ENCODE measurements around the gene SMARCD3.

Gene SMARCD3

DNA sequence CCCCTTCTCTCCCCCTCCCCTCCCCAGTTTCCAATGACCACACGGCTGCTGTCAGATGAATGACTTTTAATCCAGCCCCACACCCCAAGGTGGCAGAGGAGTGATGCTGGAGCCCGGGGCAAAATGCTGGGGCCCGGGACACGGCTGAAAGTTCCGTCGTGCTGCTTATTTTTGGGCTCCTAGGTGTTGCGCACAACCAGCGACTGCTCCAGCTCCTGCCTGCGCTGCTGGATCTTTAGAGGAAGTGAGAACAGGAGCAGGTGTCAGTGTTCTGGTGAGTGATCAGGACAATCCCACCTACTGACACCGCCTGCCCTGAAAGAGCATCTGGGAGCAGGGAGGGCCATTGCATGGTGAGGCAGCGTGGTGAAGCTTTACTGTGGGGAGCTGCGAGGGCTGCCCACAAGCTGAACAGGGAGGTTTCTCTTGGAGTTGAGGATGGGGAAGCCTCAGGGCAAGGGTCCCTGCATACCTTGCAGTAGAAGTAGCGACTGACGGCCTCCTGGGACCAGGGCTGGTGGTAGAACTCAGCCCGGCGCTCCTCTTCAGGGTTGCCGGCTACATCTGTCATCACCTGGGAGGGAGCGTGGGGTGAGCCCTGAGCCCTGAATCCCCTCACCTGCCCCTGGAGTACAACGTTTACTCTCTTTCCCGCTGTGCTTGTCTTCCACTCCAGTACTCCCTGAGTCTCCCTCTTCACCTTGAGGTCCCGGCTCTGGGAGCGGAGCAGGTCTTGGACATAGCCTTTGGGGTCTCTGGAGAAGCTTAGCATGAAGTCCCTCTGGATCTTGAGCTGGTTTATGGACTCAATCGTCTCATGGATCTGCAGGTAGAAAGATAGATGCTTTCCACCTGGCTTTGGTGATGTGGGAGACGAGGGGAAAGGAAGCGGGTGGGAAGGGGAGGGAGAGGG is 9.3 kb downstream of the SMARCD3 start:
- in situ Hi-C loops (cut with HindIII; ENCODE audit: low sequenced_read_pairs): no loop called here

DNA sequence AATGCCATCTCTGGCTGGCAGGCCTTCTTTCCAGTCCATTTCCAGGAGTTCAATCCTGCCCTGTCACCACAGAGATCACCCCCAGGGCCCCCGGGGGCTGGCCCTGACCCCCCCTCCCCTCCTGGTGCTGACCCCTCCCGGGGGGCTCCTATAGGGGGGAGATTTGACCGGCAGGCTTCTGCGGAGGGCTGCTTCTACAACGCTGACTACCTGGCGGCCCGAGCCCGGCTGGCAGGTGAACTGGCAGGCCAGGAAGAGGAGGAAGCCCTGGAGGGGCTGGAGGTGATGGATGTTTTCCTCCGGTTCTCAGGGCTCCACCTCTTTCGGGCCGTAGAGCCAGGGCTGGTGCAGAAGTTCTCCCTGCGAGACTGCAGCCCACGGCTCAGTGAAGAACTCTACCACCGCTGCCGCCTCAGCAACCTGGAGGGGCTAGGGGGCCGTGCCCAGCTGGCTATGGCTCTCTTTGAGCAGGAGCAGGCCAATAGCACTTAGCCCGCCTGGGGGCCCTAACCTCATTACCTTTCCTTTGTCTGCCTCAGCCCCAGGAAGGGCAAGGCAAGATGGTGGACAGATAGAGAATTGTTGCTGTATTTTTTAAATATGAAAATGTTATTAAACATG is 10.2 kb downstream of the SMARCD3 start:
- in situ Hi-C loops (cut with HindIII; ENCODE audit: low sequenced_read_pairs): no loop called here

DNA sequence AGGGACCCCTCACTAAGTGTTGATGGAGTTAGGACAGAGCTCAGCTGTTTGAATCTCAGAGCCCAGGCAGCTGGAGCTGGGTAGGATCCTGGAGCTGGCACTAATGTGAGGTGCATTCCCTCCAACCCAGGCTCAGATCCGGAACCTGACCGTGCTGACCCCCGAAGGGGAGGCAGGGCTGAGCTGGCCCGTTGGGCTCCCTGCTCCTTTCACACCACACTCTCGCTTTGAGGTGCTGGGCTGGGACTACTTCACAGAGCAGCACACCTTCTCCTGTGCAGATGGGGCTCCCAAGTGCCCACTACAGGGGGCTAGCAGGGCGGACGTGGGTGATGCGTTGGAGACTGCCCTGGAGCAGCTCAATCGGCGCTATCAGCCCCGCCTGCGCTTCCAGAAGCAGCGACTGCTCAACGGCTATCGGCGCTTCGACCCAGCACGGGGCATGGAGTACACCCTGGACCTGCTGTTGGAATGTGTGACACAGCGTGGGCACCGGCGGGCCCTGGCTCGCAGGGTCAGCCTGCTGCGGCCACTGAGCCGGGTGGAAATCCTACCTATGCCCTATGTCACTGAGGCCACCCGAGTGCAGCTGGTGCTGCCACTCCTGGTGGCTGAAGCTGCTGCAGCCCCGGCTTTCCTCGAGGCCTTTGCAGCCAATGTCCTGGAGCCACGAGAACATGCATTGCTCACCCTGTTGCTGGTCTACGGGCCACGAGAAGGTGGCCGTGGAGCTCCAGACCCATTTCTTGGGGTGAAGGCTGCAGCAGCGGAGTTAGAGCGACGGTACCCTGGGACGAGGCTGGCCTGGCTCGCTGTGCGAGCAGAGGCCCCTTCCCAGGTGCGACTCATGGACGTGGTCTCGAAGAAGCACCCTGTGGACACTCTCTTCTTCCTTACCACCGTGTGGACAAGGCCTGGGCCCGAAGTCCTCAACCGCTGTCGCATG is 11.0 kb downstream of the SMARCD3 start:
- in situ Hi-C loops (cut with HindIII; ENCODE audit: low sequenced_read_pairs): no loop called here

DNA sequence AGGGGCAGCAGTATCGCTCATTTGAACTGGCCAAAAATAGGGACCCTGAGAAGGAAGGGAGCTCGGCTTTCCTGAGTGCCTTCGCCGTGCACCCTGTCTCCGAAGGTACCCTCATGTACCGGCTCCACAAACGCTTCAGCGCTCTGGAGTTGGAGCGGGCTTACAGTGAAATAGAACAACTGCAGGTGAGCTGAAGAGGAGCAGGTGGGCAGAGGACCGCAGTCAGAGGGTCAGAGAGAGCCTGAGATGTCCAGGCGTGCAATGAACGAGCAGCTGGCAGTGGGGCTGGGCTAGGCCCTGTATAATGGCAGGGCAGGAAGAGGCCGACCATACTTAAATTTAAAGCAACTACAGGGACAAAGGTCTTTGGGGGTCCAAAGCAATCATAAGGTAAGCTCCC is 12.1 kb downstream of the SMARCD3 start:
- in situ Hi-C loops (cut with HindIII; ENCODE audit: low sequenced_read_pairs): no loop called here

DNA sequence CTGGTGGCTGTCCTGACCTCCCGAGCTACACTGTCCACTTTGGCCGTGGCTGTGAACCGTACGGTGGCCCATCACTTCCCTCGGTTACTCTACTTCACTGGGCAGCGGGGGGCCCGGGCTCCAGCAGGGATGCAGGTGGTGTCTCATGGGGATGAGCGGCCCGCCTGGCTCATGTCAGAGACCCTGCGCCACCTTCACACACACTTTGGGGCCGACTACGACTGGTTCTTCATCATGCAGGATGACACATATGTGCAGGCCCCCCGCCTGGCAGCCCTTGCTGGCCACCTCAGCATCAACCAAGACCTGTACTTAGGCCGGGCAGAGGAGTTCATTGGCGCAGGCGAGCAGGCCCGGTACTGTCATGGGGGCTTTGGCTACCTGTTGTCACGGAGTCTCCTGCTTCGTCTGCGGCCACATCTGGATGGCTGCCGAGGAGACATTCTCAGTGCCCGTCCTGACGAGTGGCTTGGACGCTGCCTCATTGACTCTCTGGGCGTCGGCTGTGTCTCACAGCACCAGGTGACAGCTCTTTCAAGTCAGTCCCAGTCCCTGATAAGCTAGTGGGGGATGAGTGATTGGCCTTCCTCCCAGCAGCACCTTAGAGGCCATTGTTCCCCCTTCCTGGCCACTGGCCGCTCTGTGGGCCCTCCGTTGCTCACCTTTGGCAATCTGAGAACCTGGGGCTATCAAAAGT is 13.3 kb downstream of the SMARCD3 start:
- in situ Hi-C loops (cut with HindIII; ENCODE audit: low sequenced_read_pairs): no loop called here

DNA sequence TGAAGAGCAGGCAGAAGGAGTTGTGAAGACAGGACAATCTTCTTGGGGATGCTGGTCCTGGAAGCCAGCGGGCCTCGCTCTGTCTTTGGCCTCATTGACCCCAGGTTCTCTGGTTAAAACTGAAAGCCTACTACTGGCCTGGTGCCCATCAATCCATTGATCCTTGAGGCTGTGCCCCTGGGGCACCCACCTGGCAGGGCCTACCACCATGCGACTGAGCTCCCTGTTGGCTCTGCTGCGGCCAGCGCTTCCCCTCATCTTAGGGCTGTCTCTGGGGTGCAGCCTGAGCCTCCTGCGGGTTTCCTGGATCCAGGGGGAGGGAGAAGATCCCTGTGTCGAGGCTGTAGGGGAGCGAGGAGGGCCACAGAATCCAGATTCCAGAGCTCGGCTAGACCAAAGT is 14.7 kb downstream of the SMARCD3 start:
- in situ Hi-C loops (cut with HindIII; ENCODE audit: low sequenced_read_pairs): no loop called here

DNA sequence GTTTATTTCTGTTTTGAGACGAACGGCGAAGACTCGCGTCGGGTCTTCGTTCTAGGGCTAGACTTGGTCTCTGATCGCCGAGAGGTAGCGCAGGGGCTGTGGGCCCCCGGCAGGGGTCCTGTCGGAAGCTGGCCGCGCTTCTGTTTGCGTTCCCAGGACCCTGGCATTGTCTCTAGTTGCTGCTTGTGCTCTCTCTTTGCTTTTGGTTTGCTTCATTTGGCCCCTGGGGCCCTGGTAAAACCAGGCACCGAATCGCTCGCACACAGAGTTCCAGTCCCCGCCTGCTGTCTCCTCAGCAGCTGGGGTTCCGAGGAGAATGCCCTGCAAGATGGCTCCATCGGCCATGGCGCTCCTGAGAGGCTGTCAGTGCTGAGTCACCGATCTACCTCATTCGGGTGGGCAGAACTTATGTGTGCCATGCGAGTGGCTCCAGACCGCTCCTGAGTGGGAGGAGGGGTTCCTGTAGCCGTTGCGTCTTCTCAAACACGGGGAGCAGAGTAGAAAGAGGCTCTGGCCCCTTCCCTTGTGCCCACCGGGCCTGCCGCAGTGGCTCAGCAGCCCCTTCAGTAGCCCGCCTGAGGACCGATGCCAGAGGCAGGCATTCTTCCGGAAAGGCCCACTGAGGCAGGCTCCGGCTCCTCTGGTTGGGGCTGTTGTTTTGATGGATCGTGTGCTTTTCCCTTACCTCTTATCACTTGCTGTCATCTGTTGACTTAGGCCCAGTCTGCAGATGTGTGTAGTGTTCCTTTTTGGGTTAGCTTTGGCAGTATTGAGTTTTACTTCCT is 15.4 kb downstream of the SMARCD3 start:
- in situ Hi-C loops (cut with HindIII; ENCODE audit: low sequenced_read_pairs): no loop called here

DNA sequence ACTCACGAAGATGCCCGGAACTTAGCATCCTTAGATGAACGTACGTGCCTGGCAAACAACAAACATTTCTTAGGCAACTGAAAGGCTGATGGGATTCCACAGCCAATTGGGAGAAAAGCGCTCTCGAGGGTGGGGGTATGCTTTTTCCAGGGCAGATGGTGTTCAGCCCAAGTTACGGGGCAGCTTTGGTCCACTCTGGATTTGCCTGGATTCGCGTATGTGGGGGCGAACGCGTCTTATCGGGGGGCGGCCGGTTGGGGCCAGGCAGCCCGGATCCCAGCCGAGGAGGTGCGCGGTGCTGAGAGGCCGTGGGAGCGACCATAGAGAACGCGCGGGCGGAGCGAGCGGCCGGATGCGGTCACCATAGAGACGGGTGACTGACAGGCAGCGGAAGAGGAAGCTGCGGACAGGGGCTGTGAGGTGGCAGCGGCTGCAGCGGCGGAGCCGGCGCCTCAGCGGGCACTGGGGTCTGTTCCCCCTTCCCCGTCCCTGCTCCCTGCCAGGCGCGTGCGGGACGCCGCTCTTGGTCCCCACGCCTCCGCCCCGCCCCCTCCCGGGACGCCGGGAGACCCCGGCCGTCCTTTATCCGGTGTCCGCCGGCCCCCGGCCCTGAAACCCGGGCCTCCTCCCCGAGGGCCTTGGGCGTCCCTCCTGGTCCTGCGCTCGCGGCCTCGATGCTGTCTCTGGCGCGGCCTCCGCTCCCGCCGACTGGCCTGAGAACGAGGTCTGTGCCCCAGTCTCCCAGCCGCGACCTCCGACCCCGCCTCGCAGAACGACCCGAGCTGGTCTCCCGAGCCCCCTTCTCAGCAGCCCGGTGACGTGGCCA is 16.2 kb downstream of the SMARCD3 start, which contains the start of gene CHPF2:
TSS of gene CHPF2 (plus strand) at position 393 of the 826 bp plus-strand sequence. CDS start 1,529 bp downstream, outside the sequence.
- in situ Hi-C loops (cut with HindIII; ENCODE audit: low sequenced_read_pairs): no loop called here

DNA sequence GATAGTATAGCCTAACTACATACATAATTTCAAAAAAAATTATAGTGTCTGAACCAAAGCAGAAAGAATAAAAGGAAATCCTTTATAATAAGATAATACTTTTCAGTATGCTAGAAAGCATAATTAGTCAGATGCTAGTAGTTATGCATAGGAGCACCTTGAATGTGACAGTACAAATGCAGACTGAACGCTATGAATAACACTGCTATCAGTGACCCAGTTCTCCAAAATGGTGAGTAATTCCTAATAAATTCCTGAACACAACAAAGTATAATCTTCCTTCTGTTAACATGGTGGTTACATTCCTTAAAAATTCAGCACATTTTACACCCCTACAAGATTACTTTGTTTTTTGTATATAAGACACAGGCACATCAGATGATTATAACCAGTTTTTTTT is 17.4 kb downstream of the SMARCD3 start:
- in situ Hi-C loops (cut with HindIII; ENCODE audit: low sequenced_read_pairs): no loop called here

DNA sequence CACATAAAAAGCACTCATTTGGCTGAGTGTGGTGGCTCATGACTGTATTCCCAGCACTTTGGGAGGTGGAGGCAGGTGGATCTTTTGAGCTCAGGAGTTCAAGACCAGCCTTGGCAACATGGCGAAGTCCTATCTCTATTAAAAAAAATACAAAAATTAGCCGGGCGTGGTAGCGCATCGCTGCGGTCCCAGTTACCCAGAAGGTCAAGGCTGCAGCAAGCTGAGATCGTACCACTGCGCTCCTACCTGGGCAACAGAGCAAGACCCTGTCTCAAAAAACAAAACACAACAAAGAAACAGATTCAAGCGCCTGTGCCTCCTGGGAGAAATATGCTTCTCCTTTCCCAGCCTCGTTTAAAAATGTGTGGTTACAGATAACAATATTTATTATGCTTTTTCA is 19.2 kb downstream of the SMARCD3 start:
- in situ Hi-C loops (cut with HindIII; ENCODE audit: low sequenced_read_pairs): loop anchor here (10.0 kb wide), 1 partner anchor 94 kb away; no protein-coding TSS in a partner anchor

DNA sequence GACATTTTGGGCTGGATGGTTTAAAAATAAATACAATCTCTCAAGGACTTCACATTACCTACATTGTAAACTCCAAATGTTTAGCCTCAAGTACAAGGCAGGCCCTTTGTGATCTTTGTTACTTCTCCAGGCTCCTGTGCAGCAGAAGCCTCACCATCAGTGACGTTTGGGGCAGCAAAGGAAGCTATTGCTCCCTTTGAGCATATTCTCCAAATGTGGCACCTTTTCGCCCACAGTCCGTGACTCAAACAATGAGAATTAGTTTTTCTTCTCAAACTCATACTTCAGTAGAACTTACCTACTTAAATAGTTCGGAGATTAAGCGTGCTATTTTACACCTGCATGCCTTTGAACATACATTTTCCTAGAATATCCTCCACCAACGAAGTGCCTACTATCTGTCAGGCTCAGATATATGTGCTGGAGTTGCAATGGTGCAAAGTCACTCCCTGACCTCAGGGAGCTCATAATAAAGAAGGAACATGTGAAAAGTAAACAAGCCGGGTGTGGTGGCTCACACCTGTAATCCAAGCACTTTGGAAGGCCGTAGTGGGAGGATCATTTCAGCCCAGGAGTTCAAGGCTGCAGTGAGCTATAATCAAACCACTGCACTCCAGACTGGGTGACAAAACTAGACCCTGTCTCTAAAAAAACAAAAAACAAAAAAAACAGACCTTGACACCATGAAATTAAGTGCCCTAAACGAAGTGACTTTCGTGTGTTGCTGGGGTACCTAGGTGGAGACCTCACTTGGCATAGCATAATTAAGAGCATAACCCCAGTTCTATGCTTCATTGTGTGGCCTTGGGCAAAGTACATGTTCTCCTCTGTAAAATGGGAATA is 20.2 kb downstream of the SMARCD3 start:
- in situ Hi-C loops (cut with HindIII; ENCODE audit: low sequenced_read_pairs): loop anchor here (10.0 kb wide), 1 partner anchor 93 kb away; no protein-coding TSS in a partner anchor

DNA sequence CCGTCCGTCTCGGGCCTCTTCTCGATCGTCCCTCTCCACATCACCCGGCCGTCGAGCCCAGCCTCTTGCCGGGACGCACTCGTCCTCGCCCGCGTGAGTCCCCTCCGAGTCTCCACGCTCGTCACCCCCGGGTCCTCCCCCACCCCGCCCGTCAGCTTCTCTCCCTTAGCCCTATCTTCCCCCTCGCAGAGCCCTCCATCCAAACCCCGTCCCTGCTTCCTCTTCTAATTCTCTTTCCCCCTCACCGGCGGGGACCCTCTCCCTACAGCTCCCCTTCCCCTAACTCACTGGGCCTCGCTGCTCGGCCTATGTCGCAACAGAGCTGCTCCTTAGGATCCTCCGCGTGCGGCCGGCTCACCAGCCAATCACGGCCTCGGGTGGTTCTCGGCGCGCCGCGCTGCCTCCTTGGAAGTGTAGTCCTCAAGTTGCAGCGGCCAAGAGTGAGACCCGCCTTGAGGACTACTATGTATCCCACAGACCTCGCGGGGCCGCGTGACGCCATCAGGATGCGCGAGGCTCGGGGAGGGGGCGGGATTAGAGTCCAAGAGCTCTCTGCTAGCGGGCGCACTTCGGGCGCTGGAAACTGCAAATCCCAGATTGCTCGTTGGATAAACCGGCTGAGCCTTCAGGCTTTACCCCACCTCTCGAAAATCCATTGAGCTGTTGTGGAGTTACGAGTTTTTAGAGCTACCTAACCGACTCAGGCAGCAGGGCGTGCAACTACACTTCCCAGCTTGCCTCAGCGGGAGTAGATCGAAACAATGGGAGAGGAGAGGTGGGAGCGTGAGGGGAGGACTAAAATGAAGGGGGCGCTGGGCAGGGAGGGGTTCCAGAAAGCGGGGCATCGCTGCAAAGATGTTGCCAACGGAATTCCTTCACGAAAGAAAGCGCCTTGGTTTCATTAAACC is 21.4 kb downstream of the SMARCD3 start, which contains the start of gene ABCF2:
TSS of gene ABCF2 (minus strand) at position 331 of the 908 bp plus-strand sequence. CDS start 747 bp downstream, outside the sequence.
- in situ Hi-C loops (cut with HindIII; ENCODE audit: low sequenced_read_pairs): loop anchor here (10.0 kb wide), 1 partner anchor 92 kb away; no protein-coding TSS in a partner anchor

DNA sequence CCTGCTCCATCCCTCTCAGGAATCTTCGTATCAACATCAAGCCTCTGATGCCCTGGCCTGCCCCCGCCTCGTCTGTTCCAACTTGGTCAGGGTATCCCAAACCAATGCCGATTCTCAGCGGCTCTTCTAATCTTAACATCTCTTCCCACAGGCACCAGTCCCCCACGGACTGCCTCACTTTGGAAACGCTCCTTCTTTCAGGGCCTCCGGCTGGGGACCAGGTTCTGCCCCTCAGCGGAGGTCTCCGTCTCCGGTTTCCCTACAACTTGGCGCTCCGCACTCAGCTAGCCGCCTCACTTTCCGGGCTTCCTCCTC is 22.0 kb downstream of the SMARCD3 start:
- in situ Hi-C loops (cut with HindIII; ENCODE audit: low sequenced_read_pairs): loop anchor here (10.0 kb wide), 1 partner anchor 92 kb away; no protein-coding TSS in a partner anchor

DNA sequence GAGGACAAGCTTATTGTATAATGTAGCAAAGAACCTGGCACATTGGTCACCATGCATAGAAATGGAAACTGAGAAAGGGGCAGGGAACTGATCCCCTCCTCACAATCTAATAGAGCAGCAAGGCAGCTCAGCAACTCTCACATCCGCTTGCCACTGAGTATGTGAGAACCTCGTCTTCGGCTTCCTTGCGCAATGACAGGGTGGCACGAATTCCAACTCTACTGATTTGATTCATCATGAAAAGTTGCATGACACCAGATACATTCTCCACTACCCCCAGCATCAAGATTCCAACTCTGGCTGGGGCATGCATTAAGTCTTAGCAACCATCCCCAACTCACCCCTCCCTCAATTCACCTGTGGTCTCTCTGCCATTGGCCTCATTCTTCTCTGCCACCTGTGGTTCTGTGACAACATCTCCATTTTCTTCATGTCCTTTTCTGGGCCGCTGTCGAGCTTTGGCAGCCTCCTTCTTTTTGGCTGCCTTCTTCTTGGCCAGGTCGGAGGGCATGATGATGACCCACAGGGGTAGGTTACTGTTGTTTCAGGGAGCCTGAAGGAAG is 22.5 kb downstream of the SMARCD3 start:
- in situ Hi-C loops (cut with HindIII; ENCODE audit: low sequenced_read_pairs): loop anchor here (10.0 kb wide), 1 partner anchor 91 kb away; no protein-coding TSS in a partner anchor

DNA sequence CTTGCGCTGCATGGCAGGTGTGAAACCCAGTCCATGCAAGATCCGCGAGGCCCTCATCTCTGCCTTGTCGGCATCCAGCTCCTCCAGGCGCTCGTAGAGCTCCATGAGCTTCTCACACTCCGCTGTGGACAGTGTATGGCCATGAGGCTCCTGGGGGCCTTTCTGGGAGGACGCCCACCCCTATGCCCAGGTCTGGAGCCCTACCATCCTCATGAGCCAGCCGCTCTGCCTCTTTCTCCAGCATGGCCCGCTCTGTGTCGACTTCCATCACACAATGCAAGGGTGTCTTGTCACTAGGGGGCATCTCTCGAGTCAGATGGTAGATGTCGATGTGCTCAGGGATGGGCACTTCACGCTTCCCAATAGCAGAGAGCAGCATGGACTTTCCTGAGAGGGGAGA is 24.8 kb downstream of the SMARCD3 start:
- in situ Hi-C loops (cut with HindIII; ENCODE audit: low sequenced_read_pairs): loop anchor here (10.0 kb wide), 1 partner anchor 89 kb away; no protein-coding TSS in a partner anchor

DNA sequence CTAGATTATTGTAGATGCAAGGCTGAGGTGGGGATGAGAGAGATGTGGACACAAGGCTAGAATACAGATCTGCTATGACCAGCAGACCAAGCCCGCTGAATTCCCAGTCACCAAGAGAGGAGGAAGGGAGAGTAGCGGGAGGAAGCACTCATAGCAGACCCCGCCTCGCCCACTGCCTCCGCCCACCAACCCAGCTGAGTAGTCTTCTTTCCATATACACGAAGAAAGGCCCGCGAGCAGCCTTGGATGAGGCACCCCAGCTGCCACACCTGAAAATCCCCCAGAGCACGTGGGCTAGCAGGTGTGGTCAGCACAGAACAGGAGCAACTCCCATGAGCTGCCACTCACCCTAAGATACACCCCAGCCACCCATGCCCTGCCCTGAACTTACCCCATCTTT is 30.3 kb downstream of the SMARCD3 start:
- in situ Hi-C loops (cut with HindIII; ENCODE audit: low sequenced_read_pairs): no loop called here
